BE2C (cell line): ENCODE measurements around the gene RSU1.

Experiments
- DNase-seq: peaks from one replicate; pipeline ENCODE4 v3.0.0-alpha.2; 2020
- H3K27me3 ChIP-seq: fragments of 250-450 bp; sonication (Bioruptor Pico); 2 replicates; pipeline ENCODE4 v1.5.1; 2020; ENCODE audit warnings: mild to moderate bottlenecking
- H3K36me3 ChIP-seq: fragments of 250-450 bp; sonication (Bioruptor Pico); 2 replicates; pipeline ENCODE4 v1.5.1; 2020; ENCODE audit warnings: mild to moderate bottlenecking
- H3K4me1 ChIP-seq: fragments of 250-450 bp; sonication (Bioruptor Pico); 2 replicates; pipeline ENCODE4 v1.5.1; 2020
- H3K4me3 ChIP-seq: 2 replicates; pipeline ENCODE4 v1.5.1; 2011; ENCODE audit warnings: low read depth, low read length
- H3K9me3 ChIP-seq: fragments of 250-450 bp; sonication (Bioruptor Pico); 2 replicates; pipeline ENCODE4 v1.5.1; 2020
- TF ChIP-seq, protein P1 (sequence below): IDR thresholded peaks from 2 replicates; pipeline ENCODE4 v1.5.1; 2012; ENCODE audit warnings: mild to moderate bottlenecking, low read depth, low read length

The RSU1 gene

DNA sequence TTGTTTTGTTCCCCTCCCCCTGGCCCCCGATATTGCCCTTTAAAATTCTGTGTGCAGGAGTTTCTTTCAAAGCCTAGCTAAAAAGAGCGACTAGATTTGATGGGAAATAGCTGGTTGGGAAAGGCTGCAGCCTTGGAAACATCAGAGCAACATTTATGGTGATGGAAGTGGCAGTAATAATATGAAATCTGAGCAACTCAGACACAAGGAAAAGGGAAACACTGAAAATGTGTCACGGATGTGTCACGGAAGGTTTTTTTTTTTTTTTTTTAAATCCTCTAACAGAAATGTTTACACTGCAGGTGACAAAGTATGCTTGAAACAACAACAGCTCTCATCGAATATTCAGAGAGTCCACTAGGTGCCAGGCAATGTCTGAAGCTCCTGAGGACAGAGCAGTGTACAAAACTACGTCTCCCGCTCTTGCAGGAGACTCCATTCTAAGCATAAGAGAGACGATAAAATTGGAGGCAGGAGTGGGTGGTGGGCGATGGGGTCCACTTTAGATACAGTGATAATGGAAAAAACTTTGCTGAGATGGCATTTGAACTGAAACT, 143.0 kb downstream of the RSU1 start:
- TF ChIP-seq, protein P1, sequence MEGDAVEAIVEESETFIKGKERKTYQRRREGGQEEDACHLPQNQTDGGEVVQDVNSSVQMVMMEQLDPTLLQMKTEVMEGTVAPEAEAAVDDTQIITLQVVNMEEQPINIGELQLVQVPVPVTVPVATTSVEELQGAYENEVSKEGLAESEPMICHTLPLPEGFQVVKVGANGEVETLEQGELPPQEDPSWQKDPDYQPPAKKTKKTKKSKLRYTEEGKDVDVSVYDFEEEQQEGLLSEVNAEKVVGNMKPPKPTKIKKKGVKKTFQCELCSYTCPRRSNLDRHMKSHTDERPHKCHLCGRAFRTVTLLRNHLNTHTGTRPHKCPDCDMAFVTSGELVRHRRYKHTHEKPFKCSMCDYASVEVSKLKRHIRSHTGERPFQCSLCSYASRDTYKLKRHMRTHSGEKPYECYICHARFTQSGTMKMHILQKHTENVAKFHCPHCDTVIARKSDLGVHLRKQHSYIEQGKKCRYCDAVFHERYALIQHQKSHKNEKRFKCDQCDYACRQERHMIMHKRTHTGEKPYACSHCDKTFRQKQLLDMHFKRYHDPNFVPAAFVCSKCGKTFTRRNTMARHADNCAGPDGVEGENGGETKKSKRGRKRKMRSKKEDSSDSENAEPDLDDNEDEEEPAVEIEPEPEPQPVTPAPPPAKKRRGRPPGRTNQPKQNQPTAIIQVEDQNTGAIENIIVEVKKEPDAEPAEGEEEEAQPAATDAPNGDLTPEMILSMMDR = no peak
- no peak overlapping the region for H3K4me3 ChIP-seq
- no peaks in the 10 kb centered on the region for H3K9me3 ChIP-seq
- DNase-seq = no peak
- no peaks in the 10 kb centered on the region for H3K36me3 ChIP-seq
- no peaks in the 10 kb centered on the region for H3K27me3 ChIP-seq
- no peaks in the 10 kb centered on the region for H3K4me1 ChIP-seq

DNA sequence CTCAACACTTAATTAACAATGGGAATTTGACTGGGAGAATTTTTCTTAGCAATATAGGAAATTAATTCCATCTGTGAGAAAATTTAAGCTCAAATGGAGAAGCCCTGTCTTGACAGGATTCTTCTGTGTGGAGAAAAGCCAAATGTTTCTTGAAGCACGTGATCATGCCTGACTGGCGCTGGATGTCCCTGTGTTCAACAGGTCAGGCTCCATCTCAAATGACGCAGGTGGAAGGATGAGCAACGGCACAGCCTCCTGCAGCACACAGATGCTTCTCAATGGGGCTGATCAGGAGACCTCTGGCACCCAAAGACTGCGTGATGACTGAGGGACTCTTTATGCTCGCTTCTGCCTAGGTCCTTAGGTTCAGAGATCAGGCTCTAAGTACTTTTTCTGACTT, 143.8 kb downstream of the RSU1 start:
- DNase-seq = no peak
- no peaks in the 10 kb centered on the region for H3K4me1 ChIP-seq
- H3K4me3 ChIP-seq = no peak overlapping the region
- no peaks in the 10 kb centered on the region for H3K9me3 ChIP-seq
- no peaks in the 10 kb centered on the region for H3K36me3 ChIP-seq
- TF ChIP-seq, protein P1 = no peak
- H3K27me3 ChIP-seq = no peaks in the 10 kb centered on the region

DNA sequence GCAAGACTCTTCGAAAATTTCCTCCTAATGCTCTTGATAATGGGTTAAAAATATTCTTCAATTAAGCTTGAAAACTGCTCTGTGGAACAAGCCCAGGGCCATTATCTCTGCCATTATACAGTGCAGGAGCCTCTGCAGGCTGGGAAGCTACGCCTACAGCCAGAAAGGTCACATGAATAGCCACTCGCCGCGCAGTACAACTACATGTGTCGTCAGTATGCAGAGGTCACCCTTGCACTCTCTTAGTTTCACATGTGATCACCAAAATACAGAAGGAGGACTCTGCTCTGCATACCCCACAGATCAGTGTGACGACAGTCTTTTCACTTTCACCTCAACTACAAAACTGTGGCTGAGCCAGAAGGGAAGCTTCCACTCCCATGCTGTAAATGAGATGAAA, 153.8 kb downstream of the RSU1 start:
- no peaks in the 10 kb centered on the region for H3K36me3 ChIP-seq
- H3K27me3 ChIP-seq = no peaks in the 10 kb centered on the region
- no peaks in the 10 kb centered on the region; the same call in 1 of the 2 replicates for H3K4me1 ChIP-seq
- H3K9me3 ChIP-seq = no peaks in the 10 kb centered on the region
- H3K4me3 ChIP-seq = no peak overlapping the region
- DNase-seq = peak; percentile 8
- TF ChIP-seq, protein P1 = no peak

DNA sequence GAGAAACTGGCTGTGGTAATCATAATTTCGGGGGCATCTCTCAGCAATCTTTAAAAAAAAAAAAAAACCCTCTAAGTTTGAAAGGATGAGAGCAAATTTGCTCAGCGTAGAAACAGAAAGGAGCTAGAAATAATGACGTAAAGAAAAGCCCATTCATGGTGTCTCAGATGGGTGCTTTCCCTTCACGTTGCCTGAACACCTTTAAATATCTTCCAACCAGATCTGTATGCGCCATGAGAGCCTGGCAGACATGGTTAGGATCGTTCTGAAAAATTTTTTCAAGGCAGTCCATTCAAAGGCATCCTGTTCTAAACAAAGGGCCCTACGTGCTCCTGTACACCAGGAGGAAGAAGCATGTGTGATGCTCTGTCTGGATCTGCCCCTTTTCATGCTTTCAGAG, 154.3 kb downstream of the RSU1 start:
- no peaks in the 10 kb centered on the region; the same call in 1 of the 2 replicates for H3K4me1 ChIP-seq
- H3K9me3 ChIP-seq = no peaks in the 10 kb centered on the region
- H3K27me3 ChIP-seq = no peaks in the 10 kb centered on the region
- H3K4me3 ChIP-seq = no peak overlapping the region
- TF ChIP-seq, protein P1 = no peak
- no peaks in the 10 kb centered on the region for H3K36me3 ChIP-seq
- DNase-seq = no peak

DNA sequence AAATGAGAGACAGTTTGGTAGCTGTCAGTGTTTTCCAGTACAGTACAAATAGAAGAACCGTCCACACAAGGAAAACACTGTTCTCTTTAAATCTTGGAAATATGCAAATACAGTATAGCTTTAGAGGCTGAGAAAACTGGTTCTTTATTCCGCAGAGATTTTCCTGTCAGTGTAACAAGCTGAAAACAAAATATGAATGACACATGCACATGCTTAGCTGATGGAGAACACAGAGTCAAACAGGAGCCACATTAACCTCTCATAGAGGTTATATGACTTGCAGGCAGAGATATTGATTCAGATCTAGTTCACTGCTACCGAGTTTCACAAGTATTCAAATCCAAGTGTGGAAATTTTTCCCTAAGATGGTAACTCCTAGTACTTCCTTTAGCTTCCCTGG, 160.3 kb downstream of the RSU1 start:
- Histone ChIP-seq H3K36me3 (no peaks in the 10 kb centered on the region), H3K4me1 (no peaks in the 10 kb centered on the region), H3K9me3 (no peaks in the 10 kb centered on the region), H3K4me3 (no peak overlapping the region), H3K27me3 (no peaks in the 10 kb centered on the region)
- no peak for DNase-seq
- TF ChIP-seq, protein P1 = no peak

DNA sequence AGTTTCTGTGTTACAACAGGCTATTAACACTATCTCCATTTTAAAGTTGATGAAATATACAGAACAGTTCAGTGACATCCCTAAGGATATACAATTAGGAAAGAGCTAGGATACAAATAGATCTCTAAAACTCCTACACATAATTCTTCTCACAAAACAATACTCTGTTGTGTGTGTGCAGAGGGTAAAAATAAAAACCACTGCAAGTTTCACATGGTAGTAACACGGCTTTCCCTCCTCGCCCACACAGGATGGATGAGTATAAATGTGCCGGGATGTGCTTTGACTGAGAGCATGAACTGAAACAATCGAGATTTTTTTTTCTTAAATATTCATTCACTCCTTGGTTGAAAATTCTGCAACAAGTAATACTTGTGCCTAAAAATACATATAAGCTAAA, 164.0 kb downstream of the RSU1 start:
- Histone ChIP-seq H3K27me3 (no peaks in the 10 kb centered on the region), H3K4me1 (peaks cover 5% of the 10 kb centered on the region), H3K4me3 (no peak overlapping the region), H3K36me3 (no peaks in the 10 kb centered on the region), H3K9me3 (no peaks in the 10 kb centered on the region)
- TF ChIP-seq, protein P1 = no peak
- no peak for DNase-seq
